GM18951 (cell line): Measurements from ENCODE around the gene CSH1.
"Not testable (repeated sequence)": the region's sequence is repeated elsewhere in the genome, so short reads cannot be mapped to it uniquely, and the experiment has no call there.

Source experiments
- POLR2A ChIP-seq: IDR thresholded peaks from 4 replicates; pipeline ENCODE4 v1.6.1; 2011; ENCODE audit warnings: mild to moderate bottlenecking; ENCODE audit not compliant: insufficient read length, insufficient read depth; ENCODE audit errors: extremely low read depth
- in situ Hi-C: fragments of 300-500 bp; cut with MboI; formaldehyde crosslinking; loops from one replicate; pipeline ENCODE4 v1.12.0; 2022; ENCODE audit warnings: low sequenced_read_pairs, mixed read lengths, inconsistent platforms; ENCODE audit not compliant: unreplicated experiment

The CSH1 gene

DNA sequence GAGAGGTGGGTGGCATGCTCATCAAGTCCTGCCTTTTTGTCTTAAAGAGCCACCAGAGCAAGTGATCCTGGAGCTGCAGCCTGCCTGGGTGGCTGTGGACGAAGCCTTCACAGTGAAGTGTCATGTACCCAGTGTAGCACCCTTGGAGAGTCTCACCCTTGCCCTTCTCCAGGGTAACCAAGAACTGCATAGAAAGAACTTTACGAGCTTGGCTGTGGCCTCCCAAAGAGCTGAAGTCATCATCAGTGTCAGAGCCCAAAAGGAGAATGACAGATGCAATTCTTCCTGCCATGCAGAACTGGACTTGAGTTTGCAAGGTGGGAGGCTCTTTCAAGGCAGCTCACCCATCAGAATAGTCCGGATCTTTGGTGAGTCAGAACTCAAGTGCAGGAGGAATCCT is 37.1 kb downstream of the CSH1 start:
- TF ChIP-seq POLR2A = no peak
- in situ Hi-C loops = no loop called here

DNA sequence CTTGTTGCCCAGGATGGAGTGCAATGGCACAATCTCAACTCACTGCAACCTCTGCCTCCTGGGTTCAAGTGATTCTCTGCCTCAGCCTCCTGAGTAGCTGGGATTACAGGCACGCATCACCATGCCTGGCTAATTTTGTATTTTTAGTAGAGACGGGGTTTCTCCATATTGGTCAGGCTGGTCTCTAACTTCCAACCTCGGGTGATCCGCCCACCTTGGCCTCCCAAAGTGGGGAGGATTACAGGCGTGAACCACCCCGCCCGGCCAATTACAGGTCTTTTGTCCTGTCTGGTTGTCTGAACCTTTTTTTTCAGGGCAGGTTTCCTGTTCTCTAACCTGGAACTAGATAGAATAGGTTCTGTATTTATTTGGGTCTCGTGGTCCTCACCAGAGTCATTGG is 39.9 kb downstream of the CSH1 start:
- in situ Hi-C loops = not testable (repeated sequence)

- in situ Hi-C loops = no loop called here
- no peak for TF ChIP-seq POLR2A
These were observed 41.2 kb downstream of the CSH1 start for GRCh38 chr17:63855185-63855584.

DNA sequence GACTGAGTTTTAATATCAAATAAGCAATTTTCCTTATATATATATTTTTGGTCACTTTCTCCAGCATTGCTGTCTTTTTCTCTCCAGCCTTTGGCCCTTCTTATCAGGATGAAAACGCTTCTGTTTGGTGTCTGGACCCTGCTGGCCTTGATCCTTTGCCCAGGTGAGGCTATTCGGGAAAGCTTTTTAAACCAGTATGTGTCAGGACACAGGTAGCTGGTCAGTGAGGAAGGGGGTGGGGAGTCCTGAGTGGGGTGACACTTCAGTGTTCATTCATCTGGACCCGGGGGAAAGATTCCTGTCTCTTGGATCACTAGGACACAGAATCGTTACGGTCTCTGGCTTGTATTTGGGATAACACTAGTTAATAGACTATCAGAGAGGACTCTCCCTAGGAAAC is 41.7 kb downstream of the CSH1 start:
- no peak for TF ChIP-seq POLR2A
- in situ Hi-C loops = no loop called here

DNA sequence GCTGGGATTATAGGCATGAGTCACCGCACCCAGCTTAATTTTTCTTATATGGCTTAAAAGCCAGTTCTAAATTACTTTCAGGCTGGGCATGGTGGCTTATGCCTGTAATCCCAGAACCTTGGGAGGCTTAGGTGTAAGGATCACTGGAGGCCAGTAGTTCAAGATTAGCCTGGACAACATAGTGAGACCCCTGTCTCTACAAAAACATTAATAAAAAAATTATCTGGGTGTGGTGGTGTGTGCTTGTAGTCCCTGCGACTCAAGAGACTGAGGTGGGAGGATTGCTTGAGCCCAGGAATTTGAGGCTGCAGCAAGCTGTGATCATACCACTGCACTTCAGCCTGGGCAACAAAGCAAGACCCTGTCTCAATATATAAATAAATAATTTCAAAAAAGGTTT is 43.1 kb downstream of the CSH1 start:
- in situ Hi-C loops = no loop called here
- no peak for TF ChIP-seq POLR2A

GRCh38 chr17:63850401-63850800 is 46.0 kb downstream of the CSH1 start:
- in situ Hi-C loops = no loop called here
- no peak for TF ChIP-seq POLR2A

DNA sequence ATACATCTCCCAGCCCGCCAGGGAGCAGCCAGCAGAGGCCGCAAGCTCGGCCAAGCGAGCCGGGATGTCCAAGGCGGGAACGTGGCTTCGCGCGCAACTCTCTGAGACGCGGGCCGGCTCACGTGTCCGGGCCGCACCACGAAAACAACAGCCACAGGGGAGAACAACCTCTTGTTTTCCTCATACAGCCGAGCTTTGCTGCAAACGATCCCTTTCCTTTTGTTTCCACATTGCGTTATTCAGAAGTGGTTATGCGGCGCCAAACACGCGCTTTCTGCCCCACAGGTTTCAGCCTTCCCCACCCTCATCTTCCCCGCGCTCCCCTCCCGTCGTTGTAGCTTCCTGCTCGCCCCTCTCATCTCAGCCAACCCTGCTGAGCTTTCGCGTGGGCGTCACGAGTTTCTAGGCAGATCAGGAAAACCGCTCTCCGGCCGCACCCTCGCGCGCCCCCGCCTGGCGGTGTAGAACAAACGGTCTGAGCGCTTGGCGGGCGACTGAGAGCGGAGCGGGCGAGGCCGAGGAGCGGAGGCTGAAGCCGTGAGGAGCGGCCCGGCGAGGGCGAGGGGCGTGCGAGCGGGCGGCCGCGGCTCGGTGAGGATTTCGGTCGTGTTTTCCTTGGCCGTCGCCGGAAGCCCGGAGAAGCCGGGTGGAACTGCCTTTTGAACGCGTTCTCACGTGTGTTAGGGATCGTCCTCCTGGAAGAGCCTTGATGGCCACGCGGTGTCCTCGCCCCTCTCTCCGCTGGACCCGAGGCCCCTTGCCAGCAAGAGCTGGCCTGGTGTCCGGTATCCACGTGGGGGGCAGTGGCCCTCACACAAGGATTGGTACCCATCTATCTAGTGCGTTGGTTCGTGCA is 47.3 kb downstream of the CSH1 start:
- peak; percentile 34 for TF ChIP-seq POLR2A
- in situ Hi-C loops = no loop called here

- no peak for TF ChIP-seq POLR2A
- in situ Hi-C loops = no loop called here
These were observed 48.7 kb downstream of the CSH1 start for GRCh38 chr17:63847525-63848249.

- in situ Hi-C loops = no loop called here
- TF ChIP-seq POLR2A = no peak
These were observed 50.9 kb downstream of the CSH1 start for GRCh38 chr17:63845509-63845908.
